HEK293T (cell line): ENCODE data around the gene MGAT4A.

Experiments used
- ARNT ChIP-seq: fragments of 450-650 bp; IDR thresholded peaks from 2 replicates; pipeline ENCODE4 v1.6.1; 2017; ENCODE audit warnings: mild to moderate bottlenecking
- BHLHE40 ChIP-seq: fragments of 450-650 bp; IDR thresholded peaks from 2 replicates; pipeline ENCODE4 v1.6.1; 2016; ENCODE audit warnings: mild to moderate bottlenecking, moderate library complexity, borderline replicate concordance
- CTBP1 ChIP-seq: fragments of 450-650 bp; IDR thresholded peaks from 2 replicates; pipeline ENCODE4 v1.6.1; 2016; ENCODE audit warnings: borderline replicate concordance
- ELF4 ChIP-seq: fragments of 450-650 bp; IDR thresholded peaks from 2 replicates; pipeline ENCODE4 v1.6.1; 2017; ENCODE audit warnings: antibody characterized with exemption
- FOXA1 ChIP-seq: fragments of 450-650 bp; IDR thresholded peaks from 2 replicates; pipeline ENCODE4 v1.6.1; 2016; ENCODE audit warnings: mild to moderate bottlenecking
- FOXK2 ChIP-seq: fragments of 450-650 bp; IDR thresholded peaks from 2 replicates; pipeline ENCODE4 v1.6.1; 2016; ENCODE audit warnings: mild to moderate bottlenecking
- FOXM1 ChIP-seq: fragments of 450-650 bp; IDR thresholded peaks from 2 replicates; pipeline ENCODE4 v1.6.1; 2017; ENCODE audit warnings: mild to moderate bottlenecking, borderline replicate concordance
- L3MBTL2 ChIP-seq: fragments of 450-650 bp; conservative IDR thresholded peaks from 2 replicates; pipeline ENCODE4 v1.6.1; 2016; ENCODE audit warnings: mild to moderate bottlenecking
- NFRKB ChIP-seq: fragments of 450-650 bp; IDR thresholded peaks from 2 replicates; pipeline ENCODE4 v1.6.1; 2016; ENCODE audit warnings: mild to moderate bottlenecking, moderate library complexity
- SP1 ChIP-seq: fragments of 450-650 bp; IDR thresholded peaks from 2 replicates; pipeline ENCODE4 v1.6.1; 2017
- SUZ12 ChIP-seq: fragments of 450-650 bp; IDR thresholded peaks from 2 replicates; pipeline ENCODE4 v1.6.1; 2016; ENCODE audit warnings: mild to moderate bottlenecking
- TARDBP ChIP-seq: fragments of 450-650 bp; IDR thresholded peaks from 2 replicates; pipeline ENCODE4 v1.6.1; 2016
- ZNF384 ChIP-seq: fragments of 450-650 bp; IDR thresholded peaks from 2 replicates; pipeline ENCODE4 v1.6.1; 2016
- TF ChIP-seq, protein P1 (sequence below): fragments of 450-650 bp; IDR thresholded peaks from 2 replicates; pipeline ENCODE4 v1.6.1; 2016

GRCh38 chr2:98748292-98749065, 17.5 kb upstream of the MGAT4A start:
- no peak for TF ChIP-seq CTBP1
- TF ChIP-seq FOXA1: no peak
- TF ChIP-seq SUZ12: no peak
- no peak for TF ChIP-seq FOXM1
- TF ChIP-seq TARDBP: no peak
- no peak for TF ChIP-seq BHLHE40
- no peak for TF ChIP-seq L3MBTL2
- no peak for TF ChIP-seq ZNF384
- TF ChIP-seq ELF4: no peak
- TF ChIP-seq, protein P1, sequence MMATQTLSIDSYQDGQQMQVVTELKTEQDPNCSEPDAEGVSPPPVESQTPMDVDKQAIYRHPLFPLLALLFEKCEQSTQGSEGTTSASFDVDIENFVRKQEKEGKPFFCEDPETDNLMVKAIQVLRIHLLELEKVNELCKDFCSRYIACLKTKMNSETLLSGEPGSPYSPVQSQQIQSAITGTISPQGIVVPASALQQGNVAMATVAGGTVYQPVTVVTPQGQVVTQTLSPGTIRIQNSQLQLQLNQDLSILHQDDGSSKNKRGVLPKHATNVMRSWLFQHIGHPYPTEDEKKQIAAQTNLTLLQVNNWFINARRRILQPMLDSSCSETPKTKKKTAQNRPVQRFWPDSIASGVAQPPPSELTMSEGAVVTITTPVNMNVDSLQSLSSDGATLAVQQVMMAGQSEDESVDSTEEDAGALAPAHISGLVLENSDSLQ: no peak
- TF ChIP-seq FOXK2: no peak
- TF ChIP-seq NFRKB: no peak
- no peak for TF ChIP-seq ARNT
- TF ChIP-seq SP1: no peak
